SIG-M5 (cell line): ENCODE measurements around the gene PDIA6.
"Not testable (repeated sequence)": the region's sequence is repeated elsewhere in the genome, so short reads cannot be mapped to it uniquely, and the experiment has no call there.

ENCODE experiments used
- DNase-seq: peaks from one replicate; lab custom pipeline; 2025; lab: John Stamatoyannopoulos, UW

PDIA6 gene

GRCh38 chr2:10780821-10781220 is 31.8 kb downstream of the PDIA6 start:
- DNase-seq = not testable (repeated sequence)

GRCh38 chr2:10780491-10780820 is 32.1 kb downstream of the PDIA6 start:
- no peak for DNase-seq

- no peak for DNase-seq
Observed at GRCh38 chr2:10779776-10780490, 32.7 kb downstream of the PDIA6 start.

- no peak for DNase-seq
Observed at GRCh38 chr2:10778724-10779115, 33.9 kb downstream of the PDIA6 start.

DNA sequence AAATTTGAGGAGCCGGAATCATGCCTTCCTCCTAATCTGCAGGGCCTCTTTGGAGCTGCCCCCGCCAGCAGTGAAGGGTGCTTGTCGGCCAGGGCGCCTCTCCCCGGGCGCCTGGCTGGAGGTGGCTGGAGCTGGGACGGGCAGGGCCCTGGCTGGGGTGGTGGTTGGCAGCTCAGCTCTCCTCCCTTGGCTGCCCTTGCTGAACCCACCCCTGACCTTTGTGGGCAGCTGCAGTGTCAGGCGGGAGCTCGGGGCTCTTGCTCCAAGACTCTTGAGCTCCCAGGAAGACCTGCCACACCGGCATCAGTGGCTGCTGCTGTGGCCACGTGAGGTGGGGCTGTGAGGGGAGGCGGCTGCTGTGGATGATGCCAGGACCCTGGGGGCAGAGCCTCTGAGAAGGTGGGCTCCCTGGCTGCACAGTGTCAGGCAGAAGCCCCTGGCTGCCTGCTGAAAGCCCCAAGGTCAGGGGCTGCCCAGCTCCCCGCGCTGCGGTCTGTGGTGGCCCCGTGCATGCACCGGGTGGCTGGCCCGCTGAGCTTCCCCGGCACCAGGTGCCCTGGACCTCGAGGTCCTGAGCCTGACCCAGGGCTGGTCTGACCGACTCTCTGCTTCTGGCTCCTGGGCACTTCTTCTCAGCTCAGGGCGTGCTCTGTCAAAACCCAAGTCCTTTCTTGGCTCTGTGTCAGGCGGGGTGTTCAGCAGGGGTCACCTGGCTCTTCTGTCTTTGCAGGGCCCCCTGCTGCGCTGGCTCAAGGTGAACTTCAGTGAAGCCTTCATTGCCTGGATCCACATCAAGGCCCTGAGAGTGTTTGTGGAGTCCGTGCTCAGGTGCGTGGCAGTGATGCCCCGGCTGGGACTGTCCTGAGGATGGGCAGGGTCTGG is 34.5 kb downstream of the PDIA6 start:
- DNase-seq = no peak

DNA sequence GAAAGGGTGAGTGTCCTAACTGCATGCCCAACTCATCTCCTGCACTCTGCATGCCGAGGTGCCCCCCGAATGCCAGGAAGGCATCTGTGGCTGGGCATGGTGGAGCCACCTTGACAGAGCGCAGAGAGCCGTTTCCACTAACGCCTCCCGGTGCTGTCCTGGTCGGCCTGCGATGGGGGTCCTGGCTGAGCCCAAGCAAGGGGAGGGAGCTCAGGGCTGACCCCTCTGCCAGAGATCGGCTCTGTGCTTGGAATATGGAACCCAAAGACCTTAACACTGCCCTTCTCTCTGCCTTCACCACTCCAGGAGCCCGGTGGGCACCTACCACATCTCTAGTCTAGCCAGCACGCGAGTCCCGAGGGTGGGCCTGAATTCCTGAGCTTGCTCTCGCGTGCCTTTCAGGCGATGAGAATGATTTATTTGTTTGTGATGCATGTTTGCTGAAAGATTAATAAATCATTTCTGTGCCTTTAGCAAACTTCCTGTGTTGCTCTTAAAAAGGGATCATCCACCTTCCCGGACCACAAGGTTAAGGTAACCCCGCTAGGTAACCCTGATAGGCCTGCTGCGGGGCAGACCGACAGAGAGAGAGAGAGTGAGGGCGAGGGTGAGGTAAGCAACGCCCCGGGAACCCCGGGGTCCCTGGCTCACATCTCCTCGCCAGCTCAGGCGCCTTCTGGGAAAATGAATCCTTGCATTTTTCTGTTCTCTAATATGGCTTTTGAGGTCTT is 35.3 kb downstream of the PDIA6 start:
- no peak for DNase-seq

DNA sequence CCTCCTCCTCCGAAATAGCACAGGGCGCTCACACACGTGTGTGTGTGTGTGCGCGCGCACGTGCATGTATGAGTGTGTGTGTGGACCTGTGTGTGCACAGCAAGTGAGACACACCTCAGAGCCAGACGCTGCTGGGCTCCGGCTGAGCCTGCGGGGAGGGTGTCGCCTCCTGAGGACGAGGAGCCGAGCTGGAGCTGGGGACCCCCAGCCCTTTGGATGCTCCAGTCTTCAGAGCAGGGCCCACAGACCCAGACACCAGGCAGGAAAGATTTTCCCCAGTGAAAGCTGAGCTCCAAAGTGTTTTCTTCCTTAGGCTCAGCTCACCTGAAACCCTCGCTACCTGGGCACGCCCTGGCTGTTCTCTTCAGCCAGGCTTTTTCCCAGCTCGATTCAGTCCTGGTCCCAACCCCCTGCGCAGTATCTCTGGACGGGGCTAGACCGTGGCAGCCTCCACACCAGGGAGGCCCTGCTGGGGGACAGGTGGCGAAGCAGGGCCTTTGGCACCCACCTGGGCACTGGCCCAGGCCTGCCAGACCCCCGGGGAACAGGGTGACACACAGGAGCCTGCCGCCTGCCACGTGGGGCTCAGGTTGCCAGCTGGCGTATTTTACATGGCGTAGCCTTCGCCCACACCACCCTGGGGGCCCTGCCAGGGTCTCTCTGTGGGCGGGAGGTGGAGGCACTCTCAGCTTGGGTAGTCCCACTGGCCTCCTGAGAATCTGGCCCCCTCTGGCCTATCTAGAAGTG is 36.2 kb downstream of the PDIA6 start:
- no peak for DNase-seq

DNA sequence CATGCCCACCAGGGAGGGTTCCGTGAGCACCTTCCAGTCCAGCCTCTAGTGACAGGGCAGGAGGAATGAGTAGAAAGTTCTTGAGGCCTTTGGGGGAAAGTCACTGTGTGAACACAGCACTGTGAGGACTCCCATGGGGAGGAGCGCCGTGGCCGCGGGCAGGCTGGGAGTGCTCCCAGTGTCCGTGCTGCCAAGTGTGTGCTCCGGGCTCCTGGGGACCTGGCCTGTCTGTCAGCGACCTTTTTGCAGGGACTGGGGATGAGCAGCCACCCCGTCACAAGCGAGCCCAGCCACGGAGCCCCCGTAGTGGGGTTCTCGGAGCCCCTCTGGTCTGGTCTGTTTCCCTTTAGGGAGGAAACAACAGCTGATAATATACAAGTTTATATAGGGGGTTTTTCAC is 36.8 kb downstream of the PDIA6 start:
- no peak for DNase-seq

DNA sequence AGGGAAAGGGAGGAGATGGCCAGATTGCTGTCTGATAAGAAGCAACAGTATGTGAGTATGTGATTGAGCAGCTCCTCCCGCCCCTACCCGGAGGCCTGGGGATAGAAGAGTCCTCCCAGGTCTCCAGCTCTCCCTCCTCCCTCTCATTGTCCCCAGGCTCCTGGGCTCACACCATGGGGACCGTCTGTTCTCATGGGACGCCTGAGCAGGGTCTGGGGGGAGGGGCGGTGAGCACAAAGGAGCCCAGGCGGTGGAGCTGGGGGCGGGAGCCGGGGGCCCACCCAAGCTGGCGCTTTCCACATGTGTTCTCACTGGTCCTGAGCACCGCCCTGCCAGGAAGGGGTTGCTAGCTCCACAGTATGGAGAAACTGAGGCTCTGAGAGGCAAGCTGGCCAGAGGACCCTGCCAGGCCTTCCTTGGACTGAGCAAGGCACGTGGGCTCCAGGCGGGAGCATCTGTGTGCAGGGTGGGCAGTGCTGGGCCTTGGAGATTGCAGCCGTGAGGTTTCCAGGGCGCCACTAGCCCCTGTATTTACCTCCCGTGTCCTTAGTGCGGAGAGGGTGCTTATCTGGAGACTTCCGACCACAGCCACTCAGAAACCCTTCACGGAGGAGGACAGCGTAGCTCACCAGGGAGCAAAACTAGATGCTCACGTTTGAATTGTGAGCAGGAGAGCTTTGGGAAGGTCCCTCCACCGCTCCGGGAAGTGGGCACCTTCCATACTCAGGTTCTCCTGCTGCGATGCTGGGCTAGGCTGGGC is 37.4 kb downstream of the PDIA6 start:
- DNase-seq = no peak

- DNase-seq = no peak
Observed at GRCh38 chr2:10774394-10774793, 38.2 kb downstream of the PDIA6 start.

GRCh38 chr2:10773821-10774341 is 38.7 kb downstream of the PDIA6 start:
- DNase-seq = no peak

DNA sequence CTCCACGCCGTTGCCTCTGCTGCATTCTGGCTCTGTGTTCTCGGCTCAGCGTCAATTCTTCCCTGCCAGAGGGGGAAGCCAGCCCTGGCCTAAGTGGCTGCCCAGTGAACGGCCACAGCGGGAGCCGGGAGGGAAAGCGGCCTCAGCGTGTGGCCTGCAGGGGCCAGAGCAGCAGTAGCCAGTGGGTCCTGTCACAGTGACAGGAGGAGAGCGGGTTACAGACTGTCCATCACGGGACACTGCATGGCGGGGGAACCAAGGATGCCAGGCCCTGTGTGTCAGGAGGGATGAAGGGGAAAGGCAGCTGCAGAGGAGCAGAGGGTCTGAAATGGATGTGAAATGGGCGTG is 39.7 kb downstream of the PDIA6 start:
- no peak for DNase-seq

DNA sequence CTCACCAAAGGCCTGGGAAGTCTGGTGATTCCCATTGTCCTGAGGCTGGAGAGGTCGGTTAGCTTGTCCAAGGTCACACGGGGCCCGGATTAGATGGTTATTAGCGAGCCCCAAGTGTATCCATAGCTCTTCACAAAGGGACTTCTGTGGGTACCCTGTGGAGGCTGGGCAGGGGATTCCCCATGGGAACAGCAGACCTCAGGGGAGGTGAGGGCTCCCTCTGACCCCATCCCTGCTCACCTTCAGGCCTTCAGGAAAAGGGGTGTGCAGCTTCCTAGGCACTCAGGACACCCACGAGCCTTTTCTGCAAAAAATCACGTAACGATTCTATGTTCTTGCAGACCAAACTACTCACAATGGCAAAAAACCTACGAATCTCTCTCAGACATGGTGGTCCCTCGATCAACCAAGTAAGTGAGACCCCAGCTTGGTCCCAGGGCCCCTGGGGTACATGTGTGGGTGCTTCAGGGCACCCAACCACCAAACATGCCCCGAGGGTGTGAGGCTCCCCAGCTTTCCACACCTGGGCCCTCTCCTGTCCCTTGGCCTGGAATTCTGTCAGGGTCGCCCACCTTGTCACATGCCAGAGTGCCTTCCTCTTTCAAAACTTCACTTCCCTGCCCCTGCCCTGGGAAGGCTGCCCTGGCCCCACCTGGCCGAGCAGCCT is 40.3 kb downstream of the PDIA6 start:
- no peak for DNase-seq

DNA sequence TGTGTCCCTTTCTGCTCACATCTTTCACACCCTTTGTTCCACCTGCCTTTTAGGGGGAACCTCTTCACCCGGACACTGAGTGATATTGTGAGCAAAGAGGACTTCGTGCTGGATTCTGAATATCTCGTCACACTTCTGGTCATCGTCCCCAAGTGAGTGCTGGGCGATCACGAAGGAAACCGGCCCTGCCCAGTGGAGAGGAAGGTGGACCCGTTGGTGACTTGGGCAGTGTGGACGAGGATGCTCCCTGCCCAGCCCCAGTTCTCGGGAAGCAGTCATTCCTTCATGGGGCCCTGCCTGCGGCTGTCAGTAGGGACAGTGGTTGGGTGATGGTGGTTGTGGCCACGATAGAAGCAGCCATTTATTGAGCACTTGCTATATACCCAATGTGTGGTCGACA is 40.8 kb downstream of the PDIA6 start:
- DNase-seq = no peak

DNA sequence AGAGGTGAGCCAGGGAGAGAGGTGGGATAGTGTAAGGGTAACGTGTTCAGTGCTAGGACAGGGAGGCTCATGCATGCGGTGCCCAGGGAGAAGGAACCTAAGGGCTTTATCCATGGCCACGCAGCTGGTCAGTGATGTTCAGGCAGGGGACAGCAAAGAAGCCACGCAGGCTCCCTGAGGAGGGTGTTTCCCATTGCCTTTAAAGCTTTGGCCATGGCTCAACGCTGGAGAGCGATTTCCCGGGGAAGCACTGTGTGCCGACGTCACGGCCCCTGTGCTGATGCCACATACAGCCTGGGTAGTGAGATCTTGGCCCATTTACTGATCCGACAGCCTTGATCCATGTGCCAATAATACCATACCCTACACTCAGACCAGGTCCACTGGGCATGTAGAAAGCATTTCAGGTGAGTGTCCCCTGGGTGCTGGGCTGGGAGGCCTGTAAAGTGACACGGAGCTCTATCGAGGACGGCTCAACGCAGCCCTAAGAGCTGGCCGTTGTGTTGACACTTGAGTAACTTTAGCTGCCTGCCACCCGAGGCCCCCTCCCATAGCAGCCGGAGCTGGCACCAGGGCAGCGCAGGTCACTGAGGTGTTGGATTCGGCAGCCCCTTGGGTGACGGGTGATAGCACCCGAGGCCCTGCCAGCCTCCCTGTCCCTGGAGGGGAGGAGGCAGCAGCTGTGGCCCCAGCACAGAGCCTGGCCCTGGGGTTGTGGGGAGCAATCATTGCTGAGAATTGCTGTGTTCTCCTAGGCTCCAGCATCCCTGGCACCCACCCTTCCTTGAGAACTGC is 41.4 kb downstream of the PDIA6 start:
- no peak for DNase-seq

DNA sequence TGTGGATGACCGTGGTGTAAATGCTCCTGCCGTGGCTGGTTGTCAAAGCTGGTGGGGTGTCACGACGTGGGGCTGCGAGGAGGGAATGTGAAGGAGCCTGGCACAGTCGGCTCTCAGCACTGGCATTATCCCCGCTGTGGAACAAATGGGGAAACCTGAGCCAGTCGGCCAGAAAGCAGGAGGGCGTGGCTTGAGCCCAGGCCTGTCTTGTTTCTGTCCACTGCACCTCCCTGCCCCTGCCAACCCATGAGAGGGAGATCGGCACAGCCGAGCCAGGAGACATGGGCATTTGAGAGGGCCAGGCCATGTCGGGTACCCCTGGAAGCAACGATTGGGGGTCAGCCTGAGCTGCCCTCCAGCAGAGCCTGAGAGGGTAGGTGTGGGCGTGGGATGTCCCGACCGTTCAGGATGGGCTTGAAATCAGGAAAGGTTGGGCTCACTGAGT is 44.5 kb downstream of the PDIA6 start:
- DNase-seq = no peak

GRCh38 chr2:10765914-10766313 is 46.7 kb downstream of the PDIA6 start:
- DNase-seq = no peak

- no peak for DNase-seq
Observed at GRCh38 chr2:10765461-10765860, 47.1 kb downstream of the PDIA6 start.

GRCh38 chr2:10764896-10765295 is 47.7 kb downstream of the PDIA6 start:
- DNase-seq = no peak
